Endodermal cell (in vitro differentiated cells): ENCODE data around the gene IL23A. TPM values are rescaled to one million over a fixed set of nuclear protein-coding genes. Genes with fewer than 3 reads are reported as not detected.

ENCODE experiments used
- DNase-seq: peaks from one replicate; pipeline ENCODE4 v3.0.0-alpha.2; 2017
- H3K27ac ChIP-seq: 2 replicates; pipeline ENCODE4 v1.5.1; 2013; ENCODE audit warnings: mild to moderate bottlenecking, low read depth, low read length, moderate library complexity
- H3K27me3 ChIP-seq: 2 replicates; pipeline ENCODE4 v1.6.1; 2013; ENCODE audit warnings: mild to moderate bottlenecking, low read length, moderate library complexity; ENCODE audit not compliant: insufficient read depth, control insufficient read depth, poor library complexity, severe bottlenecking
- H3K36me3 ChIP-seq: 2 replicates; pipeline ENCODE4 v1.7.0; 2013; ENCODE audit warnings: mild to moderate bottlenecking, low read length, moderate library complexity; ENCODE audit not compliant: control insufficient read depth, insufficient read depth
- H3K4me1 ChIP-seq: one replicate; pipeline ENCODE4 v1.7.0; 2013; ENCODE audit warnings: low read length; ENCODE audit not compliant: control insufficient read depth, insufficient read depth
- H3K4me3 ChIP-seq: 2 replicates; pipeline ENCODE4 v1.5.1; 2013; ENCODE audit warnings: mild to moderate bottlenecking, low read length, moderate library complexity
- H3K9ac ChIP-seq: 2 replicates; pipeline ENCODE4 v1.6.1; 2013; ENCODE audit warnings: mild to moderate bottlenecking, low read length, moderate library complexity; ENCODE audit not compliant: poor library complexity, severe bottlenecking; ENCODE audit errors: extremely low read depth
- H3K9me3 ChIP-seq: 2 replicates; pipeline ENCODE4 v1.6.1; 2013; ENCODE audit warnings: mild to moderate bottlenecking, low read length, moderate library complexity; ENCODE audit not compliant: control insufficient read depth
- H3K27ac Mint-ChIP-seq: 2 replicates; pipeline ENCODE4 v1.8.0; 2020; ENCODE audit warnings: mixed read lengths
- H3K27me3 Mint-ChIP-seq: 2 replicates; pipeline ENCODE4 v1.8.0; 2021; ENCODE audit warnings: mild to moderate bottlenecking, mixed read lengths; ENCODE audit not compliant: insufficient read depth
- H3K36me3 Mint-ChIP-seq: 2 replicates; pipeline ENCODE4 v1.8.0; 2020; ENCODE audit warnings: low read depth, mixed read lengths
- H3K4me1 Mint-ChIP-seq: 2 replicates; pipeline ENCODE4 v1.8.0; 2020; ENCODE audit warnings: mixed read lengths
- H3K4me3 Mint-ChIP-seq: 2 replicates; pipeline ENCODE4 v1.8.0; 2020; ENCODE audit warnings: mild to moderate bottlenecking, moderate library complexity, mixed read lengths
- H3K9me3 Mint-ChIP-seq: 2 replicates; pipeline ENCODE4 v1.8.0; 2020; ENCODE audit warnings: mild to moderate bottlenecking, mixed read lengths
- WGBS, 2 experiments: methylation state at CpG; one replicate each; pipeline versions ENCODE4 v1.1.5 to v1.1.7; 2013; ENCODE audit warnings: missing lambda C conversion rate in 2 of 2, mixed read lengths in 1 of 2; ENCODE audit not compliant: insufficient coverage in 1 of 2, insufficient read length in 1 of 2; 5-methylcytosine and 5-hydroxymethylcytosine counted together
- total RNA-seq, 2 donors: library from RNA; stranded (reverse); fragmentation: NEBNext Ultra II Directional in 1 of 2; extraction: Animal tissue kit (Norgen Biotek cat#: 25700) in 1 of 2; gene quantifications; 2 replicates in 1 of 2; 3 replicates in 1 of 2; pipeline ENCODE4 v1.2.1, GENCODE V29; 2021
- TF ChIP-seq, protein P1 (sequence below): fragments of 200-600 bp; sonication (generic); conservative IDR thresholded peaks from 2 replicates; pipeline ENCODE4 v1.5.0; 2021; ENCODE audit warnings: antibody characterized with exemption, mild to moderate bottlenecking

The IL23A gene
- total RNA-seq, 2 donors from 2014 or later, result 4.6 to 10.4 TPM

DNA sequence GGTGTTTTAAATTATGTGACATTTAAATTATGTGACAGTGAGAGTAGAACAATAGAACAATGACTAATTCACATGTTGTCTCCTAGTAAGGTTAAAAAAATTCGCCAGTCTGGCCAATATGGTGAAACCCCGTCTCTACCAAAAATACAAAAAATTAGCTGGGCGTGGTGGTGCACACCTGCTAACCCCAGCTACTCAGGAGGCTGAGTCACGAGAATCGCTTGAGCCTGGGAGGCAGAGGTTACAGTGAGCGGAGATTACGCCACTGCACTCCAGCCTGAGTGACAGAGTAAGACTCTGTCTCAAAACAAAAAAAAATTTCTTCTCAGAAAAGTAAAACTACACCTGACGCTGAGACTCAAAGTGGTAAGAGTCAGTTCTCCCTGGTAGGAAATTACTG is 41.3 kb upstream of the IL23A start:
- 89 to 96% methylated on average over 8 of the region's 8 CpGs for WGBS, 2 experiments
- Histone ChIP-seq H3K27ac (no peak overlapping the region), H3K9me3 (no peaks in the 10 kb centered on the region), H3K4me3 (no peak overlapping the region), H3K4me1 (peaks cover 9% of the 10 kb centered on the region), H3K36me3 (peaks cover 31% of the 10 kb centered on the region), H3K9ac (no peak overlapping the region), H3K27me3 (no peaks in the 10 kb centered on the region)
- DNase-seq, result no peak
- no peak overlapping the region for H3K4me3 Mint-ChIP-seq
- H3K9me3 Mint-ChIP-seq, result no peaks in the 10 kb centered on the region
- TF ChIP-seq, protein P1, sequence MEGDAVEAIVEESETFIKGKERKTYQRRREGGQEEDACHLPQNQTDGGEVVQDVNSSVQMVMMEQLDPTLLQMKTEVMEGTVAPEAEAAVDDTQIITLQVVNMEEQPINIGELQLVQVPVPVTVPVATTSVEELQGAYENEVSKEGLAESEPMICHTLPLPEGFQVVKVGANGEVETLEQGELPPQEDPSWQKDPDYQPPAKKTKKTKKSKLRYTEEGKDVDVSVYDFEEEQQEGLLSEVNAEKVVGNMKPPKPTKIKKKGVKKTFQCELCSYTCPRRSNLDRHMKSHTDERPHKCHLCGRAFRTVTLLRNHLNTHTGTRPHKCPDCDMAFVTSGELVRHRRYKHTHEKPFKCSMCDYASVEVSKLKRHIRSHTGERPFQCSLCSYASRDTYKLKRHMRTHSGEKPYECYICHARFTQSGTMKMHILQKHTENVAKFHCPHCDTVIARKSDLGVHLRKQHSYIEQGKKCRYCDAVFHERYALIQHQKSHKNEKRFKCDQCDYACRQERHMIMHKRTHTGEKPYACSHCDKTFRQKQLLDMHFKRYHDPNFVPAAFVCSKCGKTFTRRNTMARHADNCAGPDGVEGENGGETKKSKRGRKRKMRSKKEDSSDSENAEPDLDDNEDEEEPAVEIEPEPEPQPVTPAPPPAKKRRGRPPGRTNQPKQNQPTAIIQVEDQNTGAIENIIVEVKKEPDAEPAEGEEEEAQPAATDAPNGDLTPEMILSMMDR, result no peak
- peaks cover 25% of the 10 kb centered on the region for H3K4me1 Mint-ChIP-seq
- peaks cover 15% of the 10 kb centered on the region for H3K36me3 Mint-ChIP-seq
- H3K27me3 Mint-ChIP-seq, result no peaks in the 10 kb centered on the region
- H3K27ac Mint-ChIP-seq, result peak overlapping the region; percentile 39

DNA sequence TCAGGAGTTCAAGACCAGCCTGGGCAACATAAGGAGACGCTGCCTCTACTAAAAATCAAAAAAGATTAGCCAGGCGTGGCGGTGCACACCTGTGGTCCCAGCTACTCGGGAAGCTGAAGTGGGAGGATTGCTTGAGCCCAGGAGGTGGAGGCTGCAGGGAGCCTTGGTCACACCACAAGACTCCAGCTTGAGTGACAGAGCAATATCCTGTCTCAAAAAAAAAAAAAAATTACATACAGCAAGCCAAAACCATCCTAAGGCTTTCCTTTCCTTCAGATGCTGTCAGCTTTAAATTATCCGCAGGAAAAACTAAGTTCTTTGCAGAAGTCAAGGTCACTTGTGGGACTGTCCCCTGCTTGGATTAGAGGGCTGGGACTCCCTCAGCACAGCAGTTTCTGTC is 39.9 kb upstream of the IL23A start:
- peak overlapping the region; percentile 88 for H3K4me3 Mint-ChIP-seq

DNA sequence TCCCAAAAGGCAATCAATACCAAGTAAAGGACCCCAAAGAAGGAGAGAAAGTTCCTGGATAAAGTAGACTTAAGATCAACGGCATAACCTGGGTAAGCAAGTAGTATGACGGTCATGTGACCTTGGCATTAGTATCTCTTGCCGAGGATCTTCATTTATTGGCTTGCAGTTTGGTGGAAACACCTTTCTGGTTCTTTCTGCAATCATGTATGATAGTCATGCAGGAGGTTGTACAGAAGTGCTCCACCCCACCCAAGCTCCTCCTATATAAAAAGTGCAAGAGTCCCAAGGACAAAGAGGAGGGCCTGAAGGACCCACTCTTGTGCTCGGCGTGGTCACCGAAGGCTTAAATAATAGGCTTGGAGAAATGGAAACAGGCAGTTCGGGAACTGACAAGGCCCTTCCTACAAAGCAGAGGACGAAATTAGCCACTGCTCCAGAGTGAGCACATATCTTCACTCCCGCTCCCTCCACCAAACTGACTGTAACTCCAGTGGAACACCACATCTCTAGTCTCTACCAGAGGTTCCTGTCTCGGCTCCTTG is 39.3 kb upstream of the IL23A start:
- Histone ChIP-seq H3K4me1 (peaks cover 9% of the 10 kb centered on the region), H3K27me3 (no peaks in the 10 kb centered on the region), H3K4me3 (peak overlapping the region; percentile 94), H3K36me3 (peaks cover 35% of the 10 kb centered on the region), H3K27ac (peak overlapping the region; percentile 74), H3K9ac (peak overlapping the region; percentile 67), H3K9me3 (no peaks in the 10 kb centered on the region)
- 7 to 16% methylated on average over 8 to 10 of the region's 10 CpGs for WGBS, 2 experiments
- Mint-ChIP-seq H3K36me3 (peaks cover 14% of the 10 kb centered on the region), H3K27ac (peak overlapping the region; percentile 94), H3K4me1 (peaks cover 25% of the 10 kb centered on the region), H3K9me3 (no peaks in the 10 kb centered on the region), H3K4me3 (peak overlapping the region; percentile 88), H3K27me3 (no peaks in the 10 kb centered on the region)
- TF ChIP-seq, protein P1, result no peak
- DNase-seq, result no peak

More for the DNA sequence above, 39.9 kb upstream of the IL23A start:
- Histone ChIP-seq H3K9me3 (no peaks in the 10 kb centered on the region), H3K36me3 (peaks cover 33% of the 10 kb centered on the region), H3K4me1 (peaks cover 9% of the 10 kb centered on the region), H3K27me3 (no peaks in the 10 kb centered on the region), H3K27ac (no peak overlapping the region), H3K4me3 (peak overlapping the region; percentile 94), H3K9ac (no peak overlapping the region)
- no peak overlapping the region for H3K27ac Mint-ChIP-seq
- 90 to 92% methylated on average over 4 to 5 of the region's 5 CpGs for WGBS, 2 experiments
- H3K36me3 Mint-ChIP-seq, result peaks cover 10% of the 10 kb centered on the region
- H3K27me3 Mint-ChIP-seq, result no peaks in the 10 kb centered on the region
- H3K4me1 Mint-ChIP-seq, result peaks cover 25% of the 10 kb centered on the region
- TF ChIP-seq, protein P1, result no peak
- no peaks in the 10 kb centered on the region for H3K9me3 Mint-ChIP-seq
- no peak for DNase-seq
